Measurements from ENCODE around the gene FNDC4. TPM values are rescaled to one million over a fixed set of nuclear protein-coding genes. Genes with fewer than 3 reads are reported as not detected.

The FNDC4 gene
- polyA plus RNA-seq, 6 donors from 2014 or later: 0.17 to 0.65 (median 0.33) TPM; not detected in 3

Other genes with a start within 250 kb of the FNDC4 start
- under 1 TPM in 2 of 6 donors, not detected in 4; 0.06 to 0.16 TPM for gene SLC30A3, start 232.2 kb downstream of the FNDC4 start, polyA plus RNA-seq (ENCODE audit: low read depth in 6 of 6)
- gene DNAJC5G, start 219.8 kb downstream of the FNDC4 start, polyA plus RNA-seq (ENCODE audit: low read depth in 6 of 6): not detected
- gene TRIM54, start 212.8 kb downstream of the FNDC4 start, polyA plus RNA-seq (ENCODE audit: low read depth in 6 of 6): not detected
- 1 to 10 TPM in 1 of 6 donors, under 1 TPM in 3, not detected in 2; 0.55 to 1.4 (median 0.91) TPM for gene UCN, start 186.8 kb downstream of the FNDC4 start, polyA plus RNA-seq (ENCODE audit: low read depth in 6 of 6)
- 100 to 1,000 TPM; 133 to 234 (median 151) TPM for gene MPV17, start 172.1 kb downstream of the FNDC4 start, polyA plus RNA-seq (ENCODE audit: low read depth in 6 of 6)
- 10 to 100 TPM; 31.8 to 50.6 (median 39.9) TPM for gene GTF3C2, start 138.4 kb downstream of the FNDC4 start, polyA plus RNA-seq (ENCODE audit: low read depth in 6 of 6)
- gene EIF2B4, start 124.9 kb downstream of the FNDC4 start, polyA plus RNA-seq (ENCODE audit: low read depth in 6 of 6): 10 to 100 TPM; 16.3 to 38.9 (median 30.3) TPM
- gene SNX17, start 124.6 kb downstream of the FNDC4 start, polyA plus RNA-seq (ENCODE audit: low read depth in 6 of 6): 100 to 1,000 TPM; 216 to 307 (median 256) TPM
- 1 to 10 TPM in 5 of 6 donors, not detected in 1; 2.2 to 6.5 (median 3.7) TPM for gene ZNF513, start 114.5 kb downstream of the FNDC4 start, polyA plus RNA-seq (ENCODE audit: low read depth in 6 of 6)
- gene PPM1G, start 85.6 kb downstream of the FNDC4 start, polyA plus RNA-seq (ENCODE audit: low read depth in 6 of 6): 100 to 1,000 TPM in 1 of 6 donors, 10 to 100 TPM in 5; 67.1 to 105 (median 73.2) TPM
- 10 to 100 TPM; 45.3 to 76.5 (median 59.4) TPM for gene NRBP1, start 66.6 kb downstream of the FNDC4 start, polyA plus RNA-seq (ENCODE audit: low read depth in 6 of 6)
- gene KRTCAP3, start 52.8 kb downstream of the FNDC4 start, polyA plus RNA-seq (ENCODE audit: low read depth in 6 of 6): 1 to 10 TPM in 4 of 6 donors, under 1 TPM in 1, not detected in 1; 1.00 to 8.3 (median 3.9) TPM
- gene IFT172, start 5.5 kb downstream of the FNDC4 start, polyA plus RNA-seq (ENCODE audit: low read depth in 6 of 6): 1 to 10 TPM in 5 of 6 donors, under 1 TPM in 1; 0.47 to 7.5 (median 3.2) TPM
- not detected for gene GCKR, start 1.6 kb upstream of the FNDC4 start, polyA plus RNA-seq (ENCODE audit: low read depth in 6 of 6)
- gene ZNF512, start 87.8 kb upstream of the FNDC4 start, polyA plus RNA-seq (ENCODE audit: low read depth in 6 of 6): 10 to 100 TPM; 28.0 to 42.1 (median 36.0) TPM
- gene CCDC121, start 133.8 kb upstream of the FNDC4 start, polyA plus RNA-seq (ENCODE audit: low read depth in 6 of 6): 1 to 10 TPM; 1.3 to 2.6 (median 1.8) TPM
- 10 to 100 TPM; 50.3 to 89.4 (median 62.2) TPM for gene GPN1, start 133.8 kb upstream of the FNDC4 start, polyA plus RNA-seq (ENCODE audit: low read depth in 6 of 6)
- 10 to 100 TPM; 12.9 to 18.2 (median 15.2) TPM for gene SUPT7L, start 168.4 kb upstream of the FNDC4 start, polyA plus RNA-seq (ENCODE audit: low read depth in 6 of 6)
- gene SLC4A1AP, start 168.7 kb upstream of the FNDC4 start, polyA plus RNA-seq (ENCODE audit: low read depth in 6 of 6): 10 to 100 TPM; 14.0 to 25.9 (median 24.1) TPM

Data from naive B cell (primary cell).